Gastroesophageal sphincter (tissue), 4 donors: ENCODE measurements around the gene HDAC4. TPM values are rescaled to one million over a fixed set of nuclear protein-coding genes. Genes with fewer than 3 reads are reported as not detected.

ENCODE experiments used
- ATAC-seq: fragments of 150-250 bp; one replicate; pipeline ENCODE4 v1.9.1; 2016; ENCODE audit warnings: mild to moderate bottlenecking, moderate library complexity
- H3K27ac ChIP-seq, 4 donors: fragments of 200-600 bp; sonication (generic) in 3 of 4; 1 replicate in 3 of 4; 2 replicates in 1 of 4; pipeline ENCODE4 v1.5.1; 2016 to 2019
- H3K27me3 ChIP-seq: fragments of 200-600 bp; sonication (generic); one replicate; pipeline ENCODE4 v1.5.1; 2019
- H3K36me3 ChIP-seq, 2 donors: fragments of 200-600 bp; sonication (generic); one replicate each; pipeline ENCODE4 v1.5.1; 2019; ENCODE audit warnings: control low read depth in 1 of 2
- H3K4me1 ChIP-seq, 3 donors: fragments of 200-600 bp; sonication (generic); 1 replicate in 2 of 3; 2 replicates in 1 of 3; pipeline ENCODE4 v1.5.1; 2016 to 2019; ENCODE audit warnings: control low read depth in 2 of 3
- H3K4me3 ChIP-seq, 2 donors: fragments of 200-600 bp; sonication (generic); one replicate each; pipeline ENCODE4 v1.5.1; 2019; ENCODE audit warnings: mild to moderate bottlenecking in 1 of 2, moderate library complexity in 1 of 2
- H3K9me3 ChIP-seq, 3 donors: fragments of 200-600 bp; sonication (generic); one replicate each; pipeline ENCODE4 v1.5.1; 2017 to 2019; ENCODE audit warnings: control low read depth in 2 of 3
- CTCF ChIP-seq, 4 experiments: fragments of 200-600 bp in 2 of 4; fragments of 450-650 bp in 2 of 4; sonication (generic) in 1 of 4; IDR thresholded peaks; one replicate each; pipeline ENCODE4 v1.5.1; 2017 to 2019; ENCODE audit warnings: antibody characterized with exemption in 4 of 4, mild to moderate bottlenecking in 2 of 4, moderate library complexity in 2 of 4
- EP300 ChIP-seq: sonication (generic); formaldehyde crosslinking; IDR thresholded peaks from one replicate; pipeline ENCODE4 v1.6.1; 2017; ENCODE audit warnings: antibody characterized with exemption, mild to moderate bottlenecking
- POLR2A ChIP-seq, 2 donors: fragments of 450-650 bp; IDR thresholded peaks; one replicate each; pipeline ENCODE4 v1.6.1; 2017; ENCODE audit warnings: antibody characterized with exemption in 2 of 2, mild to moderate bottlenecking in 2 of 2, moderate library complexity in 1 of 2
- POLR2AphosphoS5 ChIP-seq: sonication (generic); formaldehyde crosslinking; IDR thresholded peaks from one replicate; pipeline ENCODE4 v1.6.1; 2017; ENCODE audit warnings: antibody characterized with exemption
- WGBS, 2 donors: methylation state at CpG; one replicate each; pipeline ENCODE4 v1.1.5; 2018; ENCODE audit warnings: low coverage in 1 of 2; 5-methylcytosine and 5-hydroxymethylcytosine counted together
- total RNA-seq, 4 donors: library from RNA; depleted of rRNA; stranded (reverse); fragments of >200 nt; gene quantifications; one replicate each; pipeline ENCODE4 v1.1.0, GENCODE V29; 2016

Gene HDAC4
- total RNA-seq, 4 donors from 2014 or later = 41.3 to 104 (median 85.8) TPM

DNA sequence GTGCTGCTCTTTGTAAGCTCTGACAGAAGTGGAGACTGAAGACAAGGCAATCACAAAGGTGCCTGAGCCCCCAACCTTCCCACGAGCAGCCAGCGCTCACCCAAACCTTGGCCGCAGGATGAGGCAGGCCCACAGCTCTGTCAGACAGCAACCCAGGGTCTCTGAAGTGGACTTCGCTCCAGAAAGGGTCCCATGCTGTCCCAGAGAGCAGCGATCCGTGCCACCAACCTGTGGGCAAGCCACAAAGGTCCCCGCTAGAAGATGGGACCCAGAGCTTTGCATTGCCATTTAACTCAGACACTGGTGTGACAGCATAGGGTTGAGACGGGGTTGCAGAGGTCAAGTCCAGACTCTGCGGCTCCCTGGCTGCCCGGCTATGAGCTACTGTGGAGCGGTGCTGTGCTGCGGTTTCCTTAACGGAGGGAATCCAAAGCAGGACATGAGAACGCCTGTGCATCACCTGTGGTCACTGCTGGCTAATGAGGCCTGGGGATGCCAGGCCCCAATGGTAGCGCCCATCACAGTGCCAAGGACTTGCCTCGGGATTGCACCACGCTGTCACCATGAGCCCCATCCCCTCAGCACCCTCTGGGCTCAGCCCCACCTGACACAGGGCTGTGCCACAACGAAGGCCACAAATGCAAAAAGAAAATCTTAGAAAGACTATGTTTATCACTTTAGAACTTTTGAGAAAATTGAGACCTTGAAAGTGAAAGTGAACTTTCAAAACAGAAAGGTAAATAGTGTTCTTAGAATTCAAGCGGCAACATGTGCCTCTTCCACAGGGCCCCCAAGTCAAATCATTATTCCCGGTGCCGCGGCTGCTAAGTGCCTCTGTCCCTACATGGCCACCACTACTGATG, 103.4 kb downstream of the HDAC4 start:
- H3K4me3 ChIP-seq = peak overlapping the region in 1 of 2 donors; percentile 6
- 53 to 59% methylated on average over 5 to 9 of the region's 22 CpGs for WGBS, 2 donors
- H3K9me3 ChIP-seq = no peaks in the 10 kb centered on the region
- TF ChIP-seq POLR2AphosphoS5 = no peak
- TF ChIP-seq POLR2A (IDR thresholded peaks at IDR 0.05) = no peak
- no peak for TF ChIP-seq CTCF (IDR thresholded peaks at IDR 0.05)
- no peak for TF ChIP-seq EP300
- H3K27me3 ChIP-seq = no peaks in the 10 kb centered on the region
- H3K27ac ChIP-seq = peak overlapping the region in 3 of 4 donors; percentile 64 to 72 (median 69)
- peaks cover 0 to 98% (median 60%) of the 10 kb centered on the region in 3 donors for H3K4me1 ChIP-seq
- no peaks in the 10 kb centered on the region for H3K36me3 ChIP-seq
- ATAC-seq = no peak

GRCh38 chr2:239296020-239296932, 104.5 kb downstream of the HDAC4 start:
- WGBS, 2 donors = 68 to 73% methylated on average over 3 to 10 of the region's 19 CpGs
- H3K27ac ChIP-seq = peak overlapping the region in 3 of 4 donors; percentile 69 to 72 (median 70)
- ATAC-seq = no peak
- no peaks in the 10 kb centered on the region for H3K36me3 ChIP-seq
- H3K9me3 ChIP-seq = no peaks in the 10 kb centered on the region
- H3K4me1 ChIP-seq = peaks cover 0 to 98% (median 64%) of the 10 kb centered on the region in 3 donors
- no peak for TF ChIP-seq POLR2A (IDR thresholded peaks at IDR 0.05)
- TF ChIP-seq CTCF (IDR thresholded peaks at IDR 0.05) = no peak
- TF ChIP-seq EP300 = no peak
- TF ChIP-seq POLR2AphosphoS5 = no peak
- no peaks in the 10 kb centered on the region for H3K27me3 ChIP-seq
- H3K4me3 ChIP-seq = no peak overlapping the region

DNA sequence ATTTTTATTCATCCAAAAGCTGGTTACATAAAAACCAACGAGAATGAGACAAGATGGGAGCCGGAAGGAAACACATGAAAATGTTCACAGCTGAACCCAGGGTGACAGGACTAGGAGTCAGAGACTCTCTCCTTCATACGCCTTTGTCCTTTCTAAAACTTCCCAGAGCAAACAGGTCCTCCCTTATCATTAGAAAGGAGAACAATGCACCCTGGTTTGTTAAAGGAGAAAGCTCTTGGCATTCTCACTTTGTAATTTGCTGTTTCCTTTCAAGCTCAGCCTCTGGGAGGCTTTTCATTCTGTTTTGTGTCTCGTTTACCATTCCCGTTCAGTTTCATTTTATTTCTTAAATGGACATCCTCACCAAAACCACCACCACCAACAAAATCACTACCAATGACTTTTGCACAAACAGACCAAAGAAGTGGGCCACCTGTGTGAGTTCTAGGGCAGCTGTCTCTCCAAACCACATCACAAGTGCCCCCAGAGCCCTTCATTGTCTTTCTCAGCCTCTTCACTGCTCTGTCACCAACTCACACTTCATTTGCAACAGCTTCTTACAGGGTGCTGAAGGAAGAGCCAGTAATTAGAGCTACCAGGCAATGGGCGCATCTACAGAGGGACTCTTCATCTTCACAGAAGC, 105.3 kb downstream of the HDAC4 start:
- H3K4me1 ChIP-seq = peaks cover 0 to 98% (median 69%) of the 10 kb centered on the region in 3 donors
- H3K27ac ChIP-seq = peak overlapping the region; percentile 26 to 72 (median 70)
- no peaks in the 10 kb centered on the region for H3K9me3 ChIP-seq
- H3K4me3 ChIP-seq = no peak overlapping the region
- no peaks in the 10 kb centered on the region for H3K27me3 ChIP-seq
- H3K36me3 ChIP-seq = no peaks in the 10 kb centered on the region
- no peak for TF ChIP-seq POLR2AphosphoS5
- TF ChIP-seq CTCF (IDR thresholded peaks at IDR 0.05) = no peak
- TF ChIP-seq POLR2A (IDR thresholded peaks at IDR 0.05) = no peak
- TF ChIP-seq EP300 = no peak
- no peak for ATAC-seq
- WGBS, 2 donors = 19 to 26% methylated on average over 5 of the region's 6 CpGs

DNA sequence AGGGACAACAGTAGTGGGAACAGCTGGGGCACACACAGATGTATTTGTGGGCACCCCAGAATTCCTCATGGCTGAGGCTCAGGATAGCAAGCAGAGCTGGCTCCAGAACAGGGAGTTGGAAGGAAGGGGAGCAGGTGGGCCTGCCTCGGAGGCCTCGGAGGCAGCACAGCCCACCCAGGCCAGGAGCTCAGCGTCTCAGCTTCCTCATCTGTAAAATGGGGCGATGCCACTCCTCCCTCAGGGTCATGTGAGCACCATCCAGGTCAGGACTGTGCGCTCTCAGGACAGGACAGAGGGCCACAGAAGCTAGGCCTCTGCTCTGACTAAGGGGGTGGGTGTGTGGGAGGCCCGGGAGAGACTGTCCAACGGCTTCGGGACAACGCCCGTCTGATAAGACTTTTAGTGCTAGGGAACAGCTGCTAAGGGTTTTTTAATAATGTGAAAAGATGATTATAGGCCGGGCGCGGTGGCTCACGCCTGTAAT, 106.2 kb downstream of the HDAC4 start:
- Histone ChIP-seq H3K36me3 (no peaks in the 10 kb centered on the region), H3K9me3 (no peaks in the 10 kb centered on the region), H3K4me1 (peaks cover 0 to 98% (median 71%) of the 10 kb centered on the region in 3 donors), H3K4me3 (no peak overlapping the region), H3K27me3 (no peaks in the 10 kb centered on the region), H3K27ac (peak overlapping the region in 3 of 4 donors; percentile 77 to 84 (median 83))
- WGBS, 2 donors = 93% methylated on average over 5 of the region's 14 CpGs; no CpG with 5 or more reads in 1 of the 2 donors
- no peak for TF ChIP-seq CTCF (IDR thresholded peaks at IDR 0.05)
- no peak for TF ChIP-seq POLR2A (IDR thresholded peaks at IDR 0.05)
- no peak for TF ChIP-seq EP300
- no peak for TF ChIP-seq POLR2AphosphoS5
- peak; percentile 12 for ATAC-seq
